ENCODE data around the gene KATNB1. TPM values are rescaled to one million over a fixed set of nuclear protein-coding genes. Genes with fewer than 3 reads are reported as not detected.

The KATNB1 gene
- polyA plus RNA-seq (2011; rRNA removed) (18.6 and 21.1 TPM in 2 replicates), polyA plus RNA-seq (2017; fragmentation: RNase III; extraction: RNeasy Plus Mini Kit Qiagen cat#74134 plus additional on column Dnase treatment) (18.1 to 21.0 TPM (median 19.1 TPM) in 3 replicates), polyA minus RNA-seq (2011; rRNA and poly(A)+ RNA removed) (14.3 and 22.3 TPM in 2 replicates)
- 43.2 and 53.0 TPM in 2 replicates for polyA plus RNA-seq (2012; cell fraction: cytosol; rRNA removed)
- polyA plus RNA-seq (2012; cell fraction: nucleus; rRNA removed), result 124 and 158 TPM in 2 replicates

GRCh38 chr16:57735755-57736418 lies at the start of gene KATNB1:
TSS of gene KATNB1 (plus strand) at chr16:57735770. CDS start at chr16:57737244, 1,474 bp downstream.
- H3K4me3 ChIP-seq, result peak within 1 kb of the TSS; percentile 72
- no peak for FAIRE-seq
- WGBS (ENCODE audit: missing lambda C conversion rate), result 3% methylated on average over 14 of the region's 35 CpGs
- H3K4me1 ChIP-seq, result peaks cover 12% of the 10 kb centered on the region
- H3K27ac ChIP-seq, result peak within 1 kb of the TSS; percentile 92 to 93
- CTCF ChIA-PET, result interaction anchor here (0.9 to 4.0 kb wide), 20 partner anchors 9 to 386 kb away, joined by 3 to 31 read pairs (median 4); no protein-coding TSS in a partner anchor
- peak; percentile 54 to 65; a peak in 5 of 6 replicates for ATAC-seq
- 0 out of 2 replicates have a peak, but pooled peaks have one; percentile 8 for TF ChIP-seq POLR2A (IDR thresholded peaks at IDR 0.05; ENCODE audit: low read length)
- TF ChIP-seq, protein P1, sequence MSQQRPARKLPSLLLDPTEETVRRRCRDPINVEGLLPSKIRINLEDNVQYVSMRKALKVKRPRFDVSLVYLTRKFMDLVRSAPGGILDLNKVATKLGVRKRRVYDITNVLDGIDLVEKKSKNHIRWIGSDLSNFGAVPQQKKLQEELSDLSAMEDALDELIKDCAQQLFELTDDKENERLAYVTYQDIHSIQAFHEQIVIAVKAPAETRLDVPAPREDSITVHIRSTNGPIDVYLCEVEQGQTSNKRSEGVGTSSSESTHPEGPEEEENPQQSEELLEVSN (IDR thresholded peaks at IDR 0.05; ENCODE audit: borderline replicate concordance, low read depth), result 0 out of 2 replicates have a peak, but pooled peaks have one; percentile 0
- TF ChIP-seq ZFP36 (IDR thresholded peaks at IDR 0.05; ENCODE audit: borderline replicate concordance, partially characterized antibody), result no peak
- no peaks in the 10 kb centered on the region for H3K9me3 ChIP-seq
- POLR2A ChIA-PET, result interaction anchor here (0.5 to 1.8 kb wide), 13 partner anchors 19 to 394 kb away, joined by 3 to 6 read pairs (median 3); partner anchors contain the start of gene CFAP20
- peak within 1 kb of the TSS; percentile 97 for H3K4me2 ChIP-seq
- no peak for DNase-seq (ENCODE audit: low read depth in 1 of 2, low spot score in 1 of 2)

DNA sequence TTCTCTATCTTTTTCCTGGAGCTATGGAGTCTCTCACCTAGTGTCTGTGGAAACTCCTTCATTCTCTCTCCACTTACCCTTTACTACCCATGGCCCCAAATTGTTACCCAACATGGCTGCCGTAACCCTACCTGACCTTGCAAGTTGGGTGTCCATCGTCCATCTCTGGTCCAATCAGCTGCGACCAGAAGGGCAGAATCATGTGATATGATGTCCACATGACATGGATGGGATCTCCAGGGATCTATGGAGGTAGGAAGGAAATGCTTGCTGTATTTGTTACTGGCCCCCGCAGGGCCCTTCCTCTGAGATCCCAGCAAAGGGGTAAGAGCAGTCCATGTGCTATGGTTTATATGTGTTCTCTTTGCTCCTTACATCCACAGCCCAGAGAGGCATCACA lies 49.0 kb upstream of the KATNB1 start:
- DNase-seq (ENCODE audit: low read depth in 1 of 2, low spot score in 1 of 2) (peak in 1 of 2 experiments; percentile 70), ATAC-seq (no peak), FAIRE-seq (no peak)
- Histone ChIP-seq H3K27ac (no peak overlapping the region), H3K4me1 (peaks cover 12% of the 10 kb centered on the region), H3K4me2 (no peak overlapping the region), H3K4me3 (no peak overlapping the region), H3K9me3 (no peaks in the 10 kb centered on the region)
- ChIA-PET POLR2A (no interaction called here), CTCF (interaction anchor here (0.6 to 2.3 kb wide), 6 partner anchors 15 to 386 kb away, joined by 3 to 6 read pairs (median 3); no protein-coding TSS in a partner anchor)
- 64% methylated on average over 4 of the region's 4 CpGs for WGBS (ENCODE audit: missing lambda C conversion rate)
- TF ChIP-seq MYC (IDR thresholded peaks at IDR 0.05; ENCODE audit: borderline replicate concordance, low read length) (no peak), USF2 (IDR thresholded peaks at IDR 0.05) (peak; percentile 45; the same call in 1 of the 2 replicates)

DNA sequence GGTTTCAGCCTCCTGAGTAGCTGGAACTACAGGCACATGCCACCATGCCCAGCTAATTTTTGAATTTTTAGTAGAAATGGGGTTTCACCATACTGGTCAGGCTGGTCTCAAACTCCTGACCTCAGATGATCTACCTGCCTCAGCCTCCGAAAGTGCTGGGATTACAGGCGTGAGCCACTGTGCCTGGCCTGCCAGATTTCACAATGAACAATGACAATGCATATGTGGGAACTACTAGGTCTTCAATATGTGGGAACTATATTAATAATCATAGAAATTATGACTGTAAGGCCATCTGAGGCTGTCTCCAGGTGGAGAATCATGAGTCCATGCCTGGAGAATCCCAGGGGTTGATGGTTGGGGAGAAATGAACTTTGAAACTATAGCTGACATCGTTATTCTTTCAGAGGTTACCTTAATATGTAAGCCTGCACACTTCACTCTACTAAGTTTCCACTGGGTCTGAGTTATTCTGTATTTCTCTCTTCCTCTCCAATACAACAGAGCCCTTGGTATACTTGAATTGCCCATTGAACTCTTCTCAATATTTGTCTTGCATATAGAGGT lies 48.1 kb upstream of the KATNB1 start:
- H3K9me3 ChIP-seq, result no peaks in the 10 kb centered on the region
- ChIA-PET CTCF (interaction anchor here (1.0 to 2.3 kb wide), 3 partner anchors 38 to 387 kb away, joined by 3 to 6 read pairs (median 3); no protein-coding TSS in a partner anchor), POLR2A (no interaction called here)
- FAIRE-seq (no peak), DNase-seq (ENCODE audit: low read depth in 1 of 2, low spot score in 1 of 2) (no peak), ATAC-seq (no peak)
- 61% methylated on average over 3 of the region's 3 CpGs for WGBS (ENCODE audit: missing lambda C conversion rate)
- TF ChIP-seq CHD4 (IDR thresholded peaks at IDR 0.05; ENCODE audit: borderline replicate concordance) (no peak), USF2 (IDR thresholded peaks at IDR 0.05) (no peak), JUNB (IDR thresholded peaks at IDR 0.05) (no peak), KDM5A (IDR thresholded peaks at IDR 0.05) (no peak), ESRRA (IDR thresholded peaks at IDR 0.05; ENCODE audit: borderline replicate concordance, low read length) (no peak), JUN (IDR thresholded peaks at IDR 0.05) (no peak), HMGXB4 (CRISPR knock-in tag; IDR thresholded peaks at IDR 0.05; ENCODE audit: borderline replicate concordance) (no peak), MAZ (IDR thresholded peaks at IDR 0.05; ENCODE audit: borderline replicate concordance, low read depth, low read length) (no peak), GATA3 (IDR thresholded peaks at IDR 0.05; ENCODE audit: borderline replicate concordance) (no peak), REST (IDR thresholded peaks at IDR 0.05) (no peak)
- TF ChIP-seq, protein P2, sequence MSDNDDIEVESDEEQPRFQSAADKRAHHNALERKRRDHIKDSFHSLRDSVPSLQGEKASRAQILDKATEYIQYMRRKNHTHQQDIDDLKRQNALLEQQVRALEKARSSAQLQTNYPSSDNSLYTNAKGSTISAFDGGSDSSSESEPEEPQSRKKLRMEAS (IDR thresholded peaks at IDR 0.05), result no peak
- H3K4me2 ChIP-seq, result no peak overlapping the region
- no peak overlapping the region for H3K4me3 ChIP-seq
- H3K4me1 ChIP-seq, result peaks cover 12% of the 10 kb centered on the region
- H3K27ac ChIP-seq, result no peak overlapping the region

Measured in A549 (cell line).